ENCODE results near the gene BMP6.

- no peak for TF ChIP-seq CTCF (IDR thresholded peaks at IDR 0.05)
- TF ChIP-seq EP300 (IDR thresholded peaks at IDR 0.05): no peak
- no peak for TF ChIP-seq POLR2AphosphoS5 (IDR thresholded peaks at IDR 0.05)
- TF ChIP-seq POLR2A (IDR thresholded peaks at IDR 0.05): no peak
These were observed 83.4 kb downstream of the BMP6 start for GRCh38 chr6:7809346-7809745.
